GM12878 (cell line): Measurements from ENCODE around the gene TMEM11. TPM values are rescaled to one million over a fixed set of nuclear protein-coding genes. Genes with fewer than 3 reads are reported as not detected.

Experiments used
- ATAC-seq: fragments of 200-7000 bp; cut with Tn5 transposase; 3 replicates; pipeline ENCODE4 v1.9.1; 2020; ENCODE audit warnings: mild to moderate bottlenecking, moderate library complexity
- BruUV-seq: library from RNA; stranded (reverse); fragments of 400-500 nt; replicated peaks from 2 replicates; lab custom pipeline; 2021; lab: Mats Ljungman, UMichigan
- CTCF ChIA-PET: fragments of 300-600 bp; sonication (Branson Sonifier 250); formaldehyde crosslinking; extraction: SDS; loops from one replicate; lab custom pipeline; 2021; ENCODE audit warnings: inconsistent platforms; lab: Yijun Ruan, JAX
- POLR2A ChIA-PET: fragments of 350-600 bp; formaldehyde crosslinking; extraction: SDS; loops from one replicate; lab custom pipeline; 2021; ENCODE audit warnings: inconsistent platforms; lab: Charles Lee
- RAD21 ChIA-PET: fragments of 300-600 bp; sonication (Branson Sonifier 250); formaldehyde crosslinking; loops from one replicate; lab custom pipeline; 2023; ENCODE audit warnings: antibody characterized with exemption; ENCODE audit not compliant: unreplicated experiment; lab: Charles Lee
- SMC1A ChIA-PET: fragments of 300-600 bp; sonication (Branson Sonifier 250); formaldehyde crosslinking; loops from one replicate; lab custom pipeline; 2023; ENCODE audit not compliant: unreplicated experiment, uncharacterized antibody; lab: Charles Lee
- DNase-seq: peaks from one replicate; pipeline ENCODE4 v3.0.0-alpha.2; 2011; ENCODE audit warnings: low read depth, low spot score
- FAIRE-seq: peaks from 3 replicates; lab custom pipeline; 2011; peaks lifted over from hg19 to GRCh38; lab: Jason Lieb, UNC
- H2AFZ ChIP-seq: 2 replicates; pipeline ENCODE4 v1.6.0; 2011; ENCODE audit warnings: low read depth, low read length, control low read depth; ENCODE audit not compliant: control insufficient read depth
- H3K27ac ChIP-seq: 2 replicates; pipeline ENCODE4 v1.5.1; 2011; ENCODE audit warnings: control low read depth; ENCODE audit not compliant: control insufficient read depth, insufficient read depth
- H3K27me3 ChIP-seq, 2 experiments: replicated peaks in 1 of 2; 2 replicates each; pipeline versions ENCODE4 v1.6.0 to v1.6.1; 2011; ENCODE audit warnings: low read length in 1 of 2; ENCODE audit not compliant: control insufficient read depth in 2 of 2, insufficient read depth in 2 of 2
- H3K36me3 ChIP-seq, 2 experiments: 2 replicates each; pipeline ENCODE4 v1.5.1; 2011; ENCODE audit warnings: low read length in 1 of 2; ENCODE audit not compliant: control insufficient read depth in 2 of 2, insufficient read depth in 2 of 2
- H3K4me1 ChIP-seq: 2 replicates; pipeline ENCODE4 v1.6.1; 2011; ENCODE audit warnings: mild to moderate bottlenecking, low read length, moderate library complexity, mixed read lengths; ENCODE audit not compliant: control insufficient read depth, insufficient read depth
- H3K4me2 ChIP-seq: 2 replicates; pipeline ENCODE4 v1.6.0; 2011; ENCODE audit warnings: control low read depth; ENCODE audit not compliant: control insufficient read depth, insufficient read depth
- H3K4me3 ChIP-seq: fragments of 200-600 bp; sonication (generic); 2 replicates; pipeline ENCODE4 v1.5.1; 2016
- H3K79me2 ChIP-seq: 2 replicates; pipeline ENCODE4 v1.6.0; 2011; ENCODE audit warnings: low read length; ENCODE audit not compliant: control insufficient read depth, insufficient read depth
- H3K9ac ChIP-seq: 2 replicates; pipeline ENCODE4 v1.8.0; 2011; ENCODE audit warnings: low read length, control low read depth, mixed read lengths; ENCODE audit not compliant: control insufficient read depth, insufficient read depth
- H3K9me3 ChIP-seq: replicated peaks from 3 replicates; pipeline ENCODE4 v1.5.1; 2011; ENCODE audit warnings: mild to moderate bottlenecking, low read length; ENCODE audit not compliant: control insufficient read depth, insufficient read depth
- H4K20me1 ChIP-seq: 2 replicates; pipeline ENCODE4 v1.6.0; 2011; ENCODE audit not compliant: control insufficient read depth, insufficient read depth
- RELA ChIP-seq: fragments of 450-650 bp; IDR thresholded peaks from 2 replicates; pipeline ENCODE4 v1.8.0; 2014; ENCODE audit warnings: borderline replicate concordance; ENCODE audit not compliant: partially characterized antibody
- SUPT20H ChIP-seq: IDR thresholded peaks from 2 replicates; pipeline ENCODE4 v1.6.1; 2011; ENCODE audit warnings: low read depth, mild to moderate bottlenecking, low read length, moderate library complexity, borderline replicate concordance; ENCODE audit not compliant: control insufficient read depth
- ZBTB40 ChIP-seq: fragments of 450-650 bp; IDR thresholded peaks from 2 replicates; pipeline ENCODE4 v1.6.1; 2016; ENCODE audit warnings: mild to moderate bottlenecking, moderate library complexity, borderline replicate concordance
- ZNF217 ChIP-seq: fragments of 450-650 bp; IDR thresholded peaks from 2 replicates; pipeline ENCODE4 v1.6.1; 2017; ENCODE audit warnings: antibody characterized with exemption, mild to moderate bottlenecking
- WGBS: methylation state at CpG from one replicate; pipeline ENCODE4 v1.1.6; 2016; ENCODE audit warnings: low lambda C conversion rate; ENCODE audit not compliant: insufficient replicate concordance, insufficient coverage; ENCODE audit errors: missing lambda C conversion rate; 5-methylcytosine and 5-hydroxymethylcytosine counted together
- in situ Hi-C: fragments of 300-500 bp; cut with MboI; formaldehyde crosslinking; loops from 9 replicates; pipeline ENCODE4 v1.14.3; 2018; ENCODE audit warnings: mixed read lengths
- intact Hi-C: fragments of 100-400 bp; cut with micrococcal nuclease; formaldehyde crosslinking; loops from one replicate; pipeline ENCODE4 v1.14.2; 2022; ENCODE audit not compliant: unreplicated experiment
- polyA plus RNA-seq, 11 experiments: library from polyadenylated mRNA; depleted of rRNA in 4 of 11; unstranded in 6 of 11; stranded (reverse) in 5 of 11; fragments of >200 nt; fragmentation: Nextera tagmentation in 4 of 11; fragmentation: Illumina TruSeq in 1 of 11; extraction: Ambion mirVana in 4 of 11; extraction: Trizol in 1 of 11; gene quantifications; 1 replicate in 1 of 11; 2 replicates in 10 of 11; pipeline versions ENCODE4 v1.2.1 to v1.2.3, GENCODE V29; 2011 to 2016; ENCODE audit warnings: inconsistent platforms in 2 of 11, missing spikeins in 2 of 11, low read depth in 1 of 11
- total RNA-seq, 4 experiments: library from RNA; depleted of rRNA in 3 of 4; stranded (reverse); fragments of >200 nt in 3 of 4; fragmentation: Illumina TruSeq in 1 of 4; extraction: Trizol in 1 of 4; gene quantifications; 2 replicates each; pipeline versions ENCODE4 v1.2.1 to v1.2.3, GENCODE V29; 2013 to 2021

Gene TMEM11
- total and polyA plus RNA-seq, 10 of the 15 experiments (the other 5 are each of a cell fraction or from before 2014, with no cell fraction given), result 14.4 to 63.4 (median 27.2) TPM

- POLR2A ChIA-PET, result no interaction called here
Observed at GRCh38 chr17:21253646-21254441, 39.9 kb upstream of the TMEM11 start.

More at GRCh38 chr17:21253646-21254441, 39.9 kb upstream of the TMEM11 start:
- H3K27ac ChIP-seq, result no peak overlapping the region
- BruUV-seq, result no TSS peak
- H3K9me3 ChIP-seq, result no peaks in the 10 kb centered on the region
- SMC1A ChIA-PET, result interaction anchor here (0.9 kb wide), 1 partner anchor 126 kb away, joined by 3 read pairs; no protein-coding TSS in a partner anchor
- no peaks in the 10 kb centered on the region for H3K79me2 ChIP-seq
- H3K4me1 ChIP-seq, result peaks cover 4% of the 10 kb centered on the region
- peak overlapping the region; percentile 2 for H2AFZ ChIP-seq
- peaks cover 2 to 5% of the 10 kb centered on the region in 2 experiments; a peak in 3 of 4 replicates for H3K27me3 ChIP-seq
- FAIRE-seq (no peak), DNase-seq (no peak), ATAC-seq (no peak)
- 30% methylated on average over 15 of the region's 15 CpGs for WGBS
- no peaks in the 10 kb centered on the region for H3K36me3 ChIP-seq
- RAD21 ChIA-PET, result no interaction called here
- peak; percentile 21; the same call in 1 of the 2 replicates for TF ChIP-seq ZBTB40
- no peak for TF ChIP-seq SUPT20H
- no peak for TF ChIP-seq ZNF217
- no peak for TF ChIP-seq RELA
- H3K4me2 ChIP-seq, result peak overlapping the region; percentile 78
- H4K20me1 ChIP-seq, result no peaks in the 10 kb centered on the region; the same call in 1 of the 2 replicates
- intact Hi-C loops (no loop called here), in situ Hi-C loops (loop anchor here (10.0 kb wide), 1 partner anchor 61 kb away; no protein-coding TSS in a partner anchor)
- CTCF ChIA-PET, result interaction anchor here (1.2 kb wide), 1 partner anchor 27 kb away, joined by 3 read pairs; no protein-coding TSS in a partner anchor
- H3K4me3 ChIP-seq, result peak overlapping the region; percentile 70
- H3K9ac ChIP-seq, result no peak overlapping the region
